GM12875 (cell line): Measurements from ENCODE around the gene SLC35A4.
A peak's percentile ranks its signal among the peaks of the same experiment; 100 is the strongest.

Experiments
- H3K4me3 ChIP-seq: one replicate; pipeline ENCODE4 v1.5.1; 2011; ENCODE audit warnings: low read depth, low read length, control low read depth
- CTCF ChIP-seq: IDR thresholded peaks from 2 replicates; pipeline ENCODE4 v1.5.1; 2011; ENCODE audit warnings: low read depth, mild to moderate bottlenecking, control low read depth, inconsistent platforms, low read length, moderate library complexity, borderline replicate concordance; ENCODE audit not compliant: insufficient read depth

SLC35A4 gene

GRCh38 chr5:140564196-140565023 is at the start of gene SLC35A4, which contains the start of gene APBB3:
SLC35A4 (plus strand) TSS chr5:140564828; CDS start chr5:140567170, 2,342 bp downstream.
APBB3 (minus strand) TSS chr5:140564598; CDS start chr5:140564245, 353 bp downstream.
- TF ChIP-seq CTCF: no peak
- peak within 1 kb of the TSS; percentile 92 for H3K4me3 ChIP-seq

GRCh38 chr5:140524003-140524402 is 40.6 kb upstream of the SLC35A4 start:
- no peak for TF ChIP-seq CTCF
- H3K4me3 ChIP-seq: no peak overlapping the region

- H3K4me3 ChIP-seq: no peak overlapping the region
- TF ChIP-seq CTCF: no peak
Measured at GRCh38 chr5:140540227-140540626, 24.4 kb upstream of the SLC35A4 start.

GRCh38 chr5:140542972-140543371 is 21.7 kb upstream of the SLC35A4 start:
- TF ChIP-seq CTCF: no peak
- H3K4me3 ChIP-seq: no peak overlapping the region

- H3K4me3 ChIP-seq: no peak overlapping the region
- TF ChIP-seq CTCF: no peak
Measured at GRCh38 chr5:140544986-140545385, 19.6 kb upstream of the SLC35A4 start.

GRCh38 chr5:140545606-140546005 is 19.0 kb upstream of the SLC35A4 start:
- no peak overlapping the region for H3K4me3 ChIP-seq
- no peak for TF ChIP-seq CTCF
